Activated T-cell treated with anti-CD3 and anti-CD28 coated beads, Interleukin-2, amount 50 U/mL, for 4 hours (primary cell): ENCODE data around the gene OR4B1. TPM values are rescaled to one million over a fixed set of nuclear protein-coding genes. Genes with fewer than 3 reads are reported as not detected.
"Not testable (repeated sequence)": the region's sequence is repeated elsewhere in the genome, so short reads cannot be mapped to it uniquely, and the experiment has no call there.

Source experiments
- ATAC-seq, 2 donors: fragments of 200-7000 bp; cut with Tn5 transposase; one replicate each; pipeline ENCODE4 v1.10.0; 2021
- DNase-seq: peaks from one replicate; pipeline ENCODE4 v3.0.0-alpha.2; 2020
- H3K27me3 Mint-ChIP-seq: one replicate; pipeline ENCODE4 v1.8.0; 2021; ENCODE audit warnings: low read depth, mixed read lengths
- H3K36me3 Mint-ChIP-seq: one replicate; pipeline ENCODE4 v1.8.0; 2022; ENCODE audit warnings: mixed read lengths; ENCODE audit not compliant: insufficient read depth
- H3K4me1 Mint-ChIP-seq: one replicate; pipeline ENCODE4 v1.8.0; 2021; ENCODE audit warnings: low read depth, mixed read lengths
- H3K4me3 Mint-ChIP-seq: one replicate; pipeline ENCODE4 v1.8.0; 2021; ENCODE audit warnings: mild to moderate bottlenecking, moderate library complexity, mixed read lengths
- H3K9me3 Mint-ChIP-seq: one replicate; pipeline ENCODE4 v1.8.0; 2021; ENCODE audit warnings: mixed read lengths
- total RNA-seq, 3 donors: library from RNA; stranded (reverse); gene quantifications; one replicate each; pipeline ENCODE4 v1.2.1, GENCODE V29; 2021

OR4B1 gene
- total RNA-seq, result not detected

- DNase-seq, result no peak
- no peaks in the 10 kb centered on the region for H3K4me1 Mint-ChIP-seq
- no peak within 1 kb of the TSS for H3K4me3 Mint-ChIP-seq
Measured at GRCh38 chr11:48216510-48216909, at the start of gene OR4B1. Gene OR4B1, plus strand, starts transcription at chr11:48216810. Its CDS starts 0 bp downstream, at chr11:48216810.

GRCh38 chr11:48167380-48167779 lies 49.2 kb upstream of the OR4B1 start:
- no peaks in the 10 kb centered on the region for H3K27me3 Mint-ChIP-seq
- ATAC-seq (no peak), DNase-seq (no peak)
- H3K36me3 Mint-ChIP-seq, result peaks cover 39% of the 10 kb centered on the region
- peaks cover 21% of the 10 kb centered on the region for H3K4me1 Mint-ChIP-seq
- H3K4me3 Mint-ChIP-seq, result no peak overlapping the region
- H3K9me3 Mint-ChIP-seq, result no peaks in the 10 kb centered on the region

More at GRCh38 chr11:48216510-48216909, at the start of gene OR4B1:
- Mint-ChIP-seq H3K9me3 (no peaks in the 10 kb centered on the region), H3K36me3 (no peaks in the 10 kb centered on the region), H3K27me3 (no peaks in the 10 kb centered on the region)
- no peak for ATAC-seq

- Mint-ChIP-seq H3K9me3 (no peaks in the 10 kb centered on the region), H3K4me1 (peaks cover 32% of the 10 kb centered on the region), H3K27me3 (no peaks in the 10 kb centered on the region), H3K36me3 (peaks cover 28% of the 10 kb centered on the region), H3K4me3 (no peak overlapping the region)
- ATAC-seq (no peak), DNase-seq (no peak)
Measured at GRCh38 chr11:48168815-48169214, 47.8 kb upstream of the OR4B1 start.

- peaks cover 32% of the 10 kb centered on the region for H3K4me1 Mint-ChIP-seq
- H3K4me3 Mint-ChIP-seq, result no peak overlapping the region
- H3K36me3 Mint-ChIP-seq, result peaks cover 24% of the 10 kb centered on the region
- DNase-seq (no peak), ATAC-seq (no peak)
- H3K9me3 Mint-ChIP-seq, result no peaks in the 10 kb centered on the region
- no peaks in the 10 kb centered on the region for H3K27me3 Mint-ChIP-seq
Measured at GRCh38 chr11:48169259-48169658, 47.4 kb upstream of the OR4B1 start.

- DNase-seq (no peak), ATAC-seq (no peak)
- no peaks in the 10 kb centered on the region for H3K27me3 Mint-ChIP-seq
- no peaks in the 10 kb centered on the region for H3K9me3 Mint-ChIP-seq
- no peak overlapping the region for H3K4me3 Mint-ChIP-seq
- peaks cover 32% of the 10 kb centered on the region for H3K4me1 Mint-ChIP-seq
- H3K36me3 Mint-ChIP-seq, result peaks cover 23% of the 10 kb centered on the region
Measured at GRCh38 chr11:48169717-48170116, 46.9 kb upstream of the OR4B1 start.

GRCh38 chr11:48170241-48171233 lies 46.1 kb upstream of the OR4B1 start:
- H3K27me3 Mint-ChIP-seq, result no peaks in the 10 kb centered on the region
- H3K4me3 Mint-ChIP-seq, result no peak overlapping the region
- ATAC-seq, result no peak
- peaks cover 35% of the 10 kb centered on the region for H3K4me1 Mint-ChIP-seq
- no peaks in the 10 kb centered on the region for H3K9me3 Mint-ChIP-seq
- DNase-seq, result no peak
- H3K36me3 Mint-ChIP-seq, result peaks cover 15% of the 10 kb centered on the region

- peak; percentile 71 to 73 for ATAC-seq
- H3K4me1 Mint-ChIP-seq, result peaks cover 36% of the 10 kb centered on the region
Measured at GRCh38 chr11:48172818-48173609, 43.6 kb upstream of the OR4B1 start.

GRCh38 chr11:48177661-48178060 lies 38.9 kb upstream of the OR4B1 start:
- Mint-ChIP-seq H3K4me1 (peaks cover 14% of the 10 kb centered on the region), H3K27me3 (no peaks in the 10 kb centered on the region), H3K9me3 (no peaks in the 10 kb centered on the region), H3K36me3 (no peaks in the 10 kb centered on the region), H3K4me3 (no peak overlapping the region)
- ATAC-seq, result no peak
- no peak for DNase-seq

More at GRCh38 chr11:48172818-48173609, 43.6 kb upstream of the OR4B1 start:
- peak; percentile 52 for DNase-seq
- Mint-ChIP-seq H3K27me3 (no peaks in the 10 kb centered on the region), H3K9me3 (no peaks in the 10 kb centered on the region), H3K4me3 (no peak overlapping the region), H3K36me3 (peaks cover 3% of the 10 kb centered on the region)

GRCh38 chr11:48180627-48181026 lies 36.0 kb upstream of the OR4B1 start:
- no peaks in the 10 kb centered on the region for H3K4me1 Mint-ChIP-seq
- no peak overlapping the region for H3K4me3 Mint-ChIP-seq
- H3K27me3 Mint-ChIP-seq, result no peaks in the 10 kb centered on the region
- no peaks in the 10 kb centered on the region for H3K9me3 Mint-ChIP-seq
- ATAC-seq (no peak), DNase-seq (no peak)
- no peaks in the 10 kb centered on the region for H3K36me3 Mint-ChIP-seq

GRCh38 chr11:48182860-48183526 lies 33.6 kb upstream of the OR4B1 start:
- ATAC-seq (no peak), DNase-seq (no peak)
- Mint-ChIP-seq H3K4me3 (no peak overlapping the region), H3K9me3 (peaks cover under 1% of the 10 kb centered on the region), H3K27me3 (no peaks in the 10 kb centered on the region), H3K36me3 (no peaks in the 10 kb centered on the region), H3K4me1 (no peaks in the 10 kb centered on the region)

GRCh38 chr11:48184452-48184851 lies 32.2 kb upstream of the OR4B1 start:
- H3K9me3 Mint-ChIP-seq, result peaks cover 8% of the 10 kb centered on the region
- no peak overlapping the region for H3K4me3 Mint-ChIP-seq
- peaks cover 2% of the 10 kb centered on the region for H3K4me1 Mint-ChIP-seq
- no peak for DNase-seq
- H3K27me3 Mint-ChIP-seq, result no peaks in the 10 kb centered on the region
- no peak for ATAC-seq
- H3K36me3 Mint-ChIP-seq, result no peaks in the 10 kb centered on the region

GRCh38 chr11:48190906-48191654 lies 25.5 kb upstream of the OR4B1 start:
- Mint-ChIP-seq H3K4me1 (peaks cover 23% of the 10 kb centered on the region), H3K4me3 (peak overlapping the region; percentile 58), H3K9me3 (peaks cover 25% of the 10 kb centered on the region)
- H3K36me3 Mint-ChIP-seq, DNase-seq, ATAC-seq, H3K27me3 Mint-ChIP-seq: not testable (repeated sequence)

GRCh38 chr11:48193876-48194275 lies 22.7 kb upstream of the OR4B1 start:
- DNase-seq (no peak), ATAC-seq (no peak)
- Mint-ChIP-seq H3K4me1 (peaks cover 23% of the 10 kb centered on the region), H3K27me3 (peaks cover 3% of the 10 kb centered on the region), H3K9me3 (peaks cover 33% of the 10 kb centered on the region), H3K4me3 (no peak overlapping the region), H3K36me3 (peaks cover 5% of the 10 kb centered on the region)
